NCI-H345 treated with DMSO at 0.1 percent for 48 hours (cell line): ENCODE measurements around the gene DGKB.

Experiments
- DNase-seq: peaks from one replicate; lab custom pipeline; 2025; ENCODE audit not compliant: unreplicated experiment; lab: John Stamatoyannopoulos, UW

Gene DGKB

GRCh38 chr7:14598978-14599377, 303.6 kb downstream of the DGKB start:
- no peak for DNase-seq

GRCh38 chr7:14596421-14596820, 306.1 kb downstream of the DGKB start:
- no peak for DNase-seq

GRCh38 chr7:14590206-14590605, 312.3 kb downstream of the DGKB start:
- no peak for DNase-seq

GRCh38 chr7:14585232-14585631, 317.3 kb downstream of the DGKB start:
- no peak for DNase-seq

GRCh38 chr7:14583518-14583917, 319.0 kb downstream of the DGKB start:
- DNase-seq, result no peak

GRCh38 chr7:14582010-14582409, 320.5 kb downstream of the DGKB start:
- DNase-seq, result no peak

GRCh38 chr7:14579971-14580370, 322.6 kb downstream of the DGKB start:
- no peak for DNase-seq

GRCh38 chr7:14576578-14576977, 326.0 kb downstream of the DGKB start:
- DNase-seq, result no peak

GRCh38 chr7:14570750-14571607, 331.6 kb downstream of the DGKB start:
- DNase-seq, result no peak

GRCh38 chr7:14552060-14552459, 350.5 kb downstream of the DGKB start:
- no peak for DNase-seq

- DNase-seq, result no peak
These were observed 351.2 kb downstream of the DGKB start for GRCh38 chr7:14551310-14551709.

GRCh38 chr7:14542624-14543023, 359.9 kb downstream of the DGKB start:
- DNase-seq, result no peak

GRCh38 chr7:14521183-14521582, 381.4 kb downstream of the DGKB start:
- no peak for DNase-seq

GRCh38 chr7:14510268-14510667, 392.3 kb downstream of the DGKB start:
- DNase-seq, result no peak

- peak; percentile 69 for DNase-seq
These were observed 394.9 kb downstream of the DGKB start for GRCh38 chr7:14507617-14508016.

- DNase-seq, result no peak
These were observed 396.6 kb downstream of the DGKB start for GRCh38 chr7:14505906-14506305.

- peak; percentile 75 for DNase-seq
These were observed 398.4 kb downstream of the DGKB start for GRCh38 chr7:14504134-14504533.

- peak; percentile 29 for DNase-seq
These were observed 398.9 kb downstream of the DGKB start for GRCh38 chr7:14503623-14504022.

- no peak for DNase-seq
These were observed 401.1 kb downstream of the DGKB start for GRCh38 chr7:14501436-14501835.

GRCh38 chr7:14497390-14497789, 405.2 kb downstream of the DGKB start:
- DNase-seq, result no peak

- DNase-seq, result no peak
These were observed 406.9 kb downstream of the DGKB start for GRCh38 chr7:14495633-14496032.

GRCh38 chr7:14487701-14488395, 414.7 kb downstream of the DGKB start:
- no peak for DNase-seq
